Thoracic aorta (tissue), 2 donors: ENCODE data around the gene SPNS3. TPM values are rescaled to one million over a fixed set of nuclear protein-coding genes. Genes with fewer than 3 reads are reported as not detected.
A peak's percentile ranks its signal among the peaks of the same experiment; 100 is the strongest.

Source experiments
- ATAC-seq: fragments of 150-250 bp; one replicate; pipeline ENCODE4 v1.8.0; 2017; ENCODE audit warnings: low read depth; ENCODE audit not compliant: insufficient number of reproducible peaks, low FRiP score
- DNase-seq: peaks from one replicate; pipeline ENCODE4 v3.0.0-alpha.2; 2020; ENCODE audit warnings: low spot score
- H3K27ac ChIP-seq, 2 donors: fragments of 200-600 bp; sonication (generic); 1 replicate in 1 of 2; 2 replicates in 1 of 2; pipeline ENCODE4 v1.5.1; 2016; ENCODE audit warnings: mild to moderate bottlenecking in 2 of 2, moderate library complexity in 2 of 2
- H3K27me3 ChIP-seq: fragments of 200-600 bp; sonication (generic); replicated peaks from 2 replicates; pipeline ENCODE4 v1.6.0; 2016; ENCODE audit warnings: mild to moderate bottlenecking; ENCODE audit not compliant: insufficient read depth
- H3K36me3 ChIP-seq: fragments of 200-600 bp; sonication (generic); one replicate; pipeline ENCODE4 v1.5.1; 2016
- H3K4me1 ChIP-seq, 2 donors: fragments of 200-600 bp; sonication (generic); 1 replicate in 1 of 2; 2 replicates in 1 of 2; pipeline versions ENCODE4 v1.5.1 to v1.6.0; 2016; ENCODE audit warnings: low read depth in 2 of 2, mild to moderate bottlenecking in 1 of 2; ENCODE audit not compliant: control insufficient read depth in 1 of 2
- H3K4me3 ChIP-seq: fragments of 200-600 bp; sonication (generic); 2 replicates; pipeline ENCODE4 v1.5.1; 2016; ENCODE audit warnings: mild to moderate bottlenecking
- H3K9me3 ChIP-seq: fragments of 200-600 bp; sonication (generic); 2 replicates; pipeline ENCODE4 v1.5.1; 2016
- CTCF ChIP-seq: fragments of 200-600 bp; sonication (generic); IDR thresholded peaks from one replicate; pipeline ENCODE4 v1.5.1; 2019; ENCODE audit warnings: antibody characterized with exemption
- total RNA-seq, 2 donors: library from RNA; depleted of rRNA; stranded (reverse); fragments of >200 nt; gene quantifications; one replicate each; pipeline versions ENCODE4 v1.1.0 to v1.2.3, GENCODE V29; 2016

Gene SPNS3
- total RNA-seq, 2 donors from 2014 or later, result 1.9 TPM; not detected in 1

- Histone ChIP-seq H3K36me3 (peaks cover 8% of the 10 kb centered on the region), H3K27me3 (no peaks in the 10 kb centered on the region), H3K4me1 (peaks cover 10 to 30% of the 10 kb centered on the region in 2 donors), H3K27ac (peak overlapping the region; percentile 42 to 43), H3K4me3 (peak overlapping the region; percentile 41), H3K9me3 (no peaks in the 10 kb centered on the region)
- no peak for TF ChIP-seq CTCF
- DNase-seq (no peak), ATAC-seq (no peak)
Observed at GRCh38 chr17:4536742-4537411, 103.1 kb downstream of the SPNS3 start.

Other genes starting within 250 kb of the SPNS3 start
- gene ANKFY1, start 170.0 kb upstream of the SPNS3 start, total RNA-seq, result 10 to 100 TPM; 36.8 to 40.4 TPM
- 10 to 100 TPM; 38.8 to 47.7 TPM for gene UBE2G1, start 67.3 kb upstream of the SPNS3 start, total RNA-seq
- 10 to 100 TPM in 1 of 2 donors, 1 to 10 TPM in 1; 9.1 to 23.9 TPM for gene SPNS2, start 64.9 kb downstream of the SPNS3 start, total RNA-seq
- gene MYBBP1A, start 121.4 kb downstream of the SPNS3 start, total RNA-seq, result 10 to 100 TPM; 47.4 to 92.6 TPM
- not detected for gene GGT6, start 126.6 kb downstream of the SPNS3 start, total RNA-seq
- gene SMTNL2, start 150.6 kb downstream of the SPNS3 start, total RNA-seq, result 1 to 10 TPM; 2.6 to 2.8 TPM
- gene ALOX15, start 207.7 kb downstream of the SPNS3 start, total RNA-seq, result not detected